HEK293 (cell line): ENCODE data around the gene ZNF608.

ENCODE experiments used
- CTCF ChIP-seq: fragments of 450-650 bp; formaldehyde crosslinking; IDR thresholded peaks from 2 replicates; pipeline ENCODE4 v1.5.1; 2016; ENCODE audit warnings: missing biosample characterization, missing genetic modification characterization
- MYNN ChIP-seq: fragments of 450-650 bp; formaldehyde crosslinking; IDR thresholded peaks from 2 replicates; pipeline ENCODE4 v1.5.1; 2016; ENCODE audit warnings: missing biosample characterization, missing genetic modification characterization, borderline replicate concordance
- ZBTB1 ChIP-seq: fragments of 450-650 bp; formaldehyde crosslinking; IDR thresholded peaks from 2 replicates; pipeline ENCODE4 v1.5.1; 2016; ENCODE audit warnings: missing biosample characterization, missing genetic modification characterization
- ZNF10 ChIP-seq: fragments of 450-650 bp; formaldehyde crosslinking; IDR thresholded peaks from 2 replicates; pipeline ENCODE4 v1.5.1; 2017; ENCODE audit warnings: missing biosample characterization, missing genetic modification characterization
- ZNF132 ChIP-seq: fragments of 450-650 bp; formaldehyde crosslinking; IDR thresholded peaks from 2 replicates; pipeline ENCODE4 v1.5.1; 2017; ENCODE audit warnings: missing biosample characterization, missing genetic modification characterization, borderline replicate concordance
- ZNF239 ChIP-seq: fragments of 450-650 bp; formaldehyde crosslinking; IDR thresholded peaks from 2 replicates; pipeline ENCODE4 v1.5.1; 2016; ENCODE audit warnings: missing biosample characterization, missing genetic modification characterization
- ZNF354C ChIP-seq: fragments of 450-650 bp; formaldehyde crosslinking; IDR thresholded peaks from 2 replicates; pipeline ENCODE4 v1.5.1; 2016; ENCODE audit warnings: missing biosample characterization, missing genetic modification characterization, low read depth, borderline replicate concordance
- ZNF449 ChIP-seq: fragments of 450-650 bp; formaldehyde crosslinking; IDR thresholded peaks from 2 replicates; pipeline ENCODE4 v1.5.1; 2017; ENCODE audit warnings: missing biosample characterization, mild to moderate bottlenecking, missing genetic modification characterization, moderate library complexity
- TF ChIP-seq, protein P1 (sequence below): fragments of 450-650 bp; IDR thresholded peaks from 2 replicates; pipeline ENCODE4 v1.5.1; 2018; ENCODE audit warnings: missing biosample characterization, missing genetic modification characterization

DNA sequence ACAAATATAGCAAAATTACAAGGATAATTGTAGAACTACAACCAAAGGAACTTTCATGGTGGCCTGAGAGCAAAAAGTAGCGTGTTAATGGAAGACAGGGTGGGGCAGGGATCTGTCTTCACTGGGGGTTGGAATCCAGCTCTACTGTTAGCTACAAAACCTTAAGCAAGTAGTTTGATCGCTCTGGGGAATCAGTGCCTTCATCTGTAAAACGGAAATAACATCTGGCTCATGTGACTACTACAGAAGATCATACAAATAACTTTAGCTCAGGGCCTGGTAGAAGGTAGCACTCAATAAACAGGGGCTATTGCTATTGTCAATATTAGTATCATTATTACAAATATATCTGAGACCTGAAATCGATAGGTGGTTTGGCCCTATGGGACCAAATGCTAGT, 40.4 kb downstream of the ZNF608 start:
- TF ChIP-seq, protein P1, sequence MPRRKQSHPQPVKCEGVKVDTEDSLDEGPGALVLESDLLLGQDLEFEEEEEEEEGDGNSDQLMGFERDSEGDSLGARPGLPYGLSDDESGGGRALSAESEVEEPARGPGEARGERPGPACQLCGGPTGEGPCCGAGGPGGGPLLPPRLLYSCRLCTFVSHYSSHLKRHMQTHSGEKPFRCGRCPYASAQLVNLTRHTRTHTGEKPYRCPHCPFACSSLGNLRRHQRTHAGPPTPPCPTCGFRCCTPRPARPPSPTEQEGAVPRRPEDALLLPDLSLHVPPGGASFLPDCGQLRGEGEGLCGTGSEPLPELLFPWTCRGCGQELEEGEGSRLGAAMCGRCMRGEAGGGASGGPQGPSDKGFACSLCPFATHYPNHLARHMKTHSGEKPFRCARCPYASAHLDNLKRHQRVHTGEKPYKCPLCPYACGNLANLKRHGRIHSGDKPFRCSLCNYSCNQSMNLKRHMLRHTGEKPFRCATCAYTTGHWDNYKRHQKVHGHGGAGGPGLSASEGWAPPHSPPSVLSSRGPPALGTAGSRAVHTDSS (tag by site-specific recombination) = no peak
- TF ChIP-seq ZNF449 (tag by site-specific recombination) (no peak), ZNF239 (tag by site-specific recombination) (no peak), CTCF (no peak), ZNF132 (tag by site-specific recombination) (no peak), ZBTB1 (tag by site-specific recombination) (no peak), ZNF10 (tag by site-specific recombination) (no peak), MYNN (tag by site-specific recombination) (no peak), ZNF354C (tag by site-specific recombination) (no peak)
